ENCODE measurements around the gene XPO5.
"Not testable (repeated sequence)": the region's sequence is repeated elsewhere in the genome, so short reads cannot be mapped to it uniquely, and the experiment has no call there.

The XPO5 gene

GRCh38 chr6:43575772-43576551 is at the start of gene XPO5, which contains the start of gene POLH:
XPO5 (minus strand) TSS chr6:43576038; CDS start chr6:43575864, 174 bp downstream.
POLH (plus strand) TSS chr6:43576185; CDS start chr6:43582320, 6,135 bp downstream.
- peak; percentile 76 to 86 for DNase-seq (ENCODE audit: low read depth in 2 of 2)

GRCh38 chr6:43625393-43625992 is 49.7 kb upstream of the XPO5 start:
- DNase-seq (ENCODE audit: low read depth in 2 of 2): no peak

GRCh38 chr6:43624786-43625288 is 49.0 kb upstream of the XPO5 start:
- no peak for DNase-seq (ENCODE audit: low read depth in 2 of 2)

- DNase-seq (ENCODE audit: low read depth in 2 of 2): no peak
Observed at GRCh38 chr6:43623880-43624785, 48.3 kb upstream of the XPO5 start.

GRCh38 chr6:43622541-43622940 is 46.7 kb upstream of the XPO5 start:
- no peak for DNase-seq (ENCODE audit: low read depth in 2 of 2)

- DNase-seq (ENCODE audit: low read depth in 2 of 2): no peak
Observed at GRCh38 chr6:43621836-43622180, 46.0 kb upstream of the XPO5 start.

GRCh38 chr6:43621078-43621835 is 45.4 kb upstream of the XPO5 start:
- DNase-seq (ENCODE audit: low read depth in 2 of 2): no peak

GRCh38 chr6:43616725-43617472 is 41.1 kb upstream of the XPO5 start:
- DNase-seq (ENCODE audit: low read depth in 2 of 2): no peak

GRCh38 chr6:43614396-43614730 is 38.5 kb upstream of the XPO5 start:
- DNase-seq (ENCODE audit: low read depth in 2 of 2): no peak

GRCh38 chr6:43613721-43614395 is 38.0 kb upstream of the XPO5 start:
- DNase-seq (ENCODE audit: low read depth in 2 of 2): no peak

- no peak for DNase-seq (ENCODE audit: low read depth in 2 of 2)
Observed at GRCh38 chr6:43610431-43610830, 34.6 kb upstream of the XPO5 start.

GRCh38 chr6:43609402-43609801 is 33.6 kb upstream of the XPO5 start:
- no peak for DNase-seq (ENCODE audit: low read depth in 2 of 2)

GRCh38 chr6:43608807-43609206 is 33.0 kb upstream of the XPO5 start:
- no peak for DNase-seq (ENCODE audit: low read depth in 2 of 2)

- peak; percentile 14 to 48 for DNase-seq (ENCODE audit: low read depth in 2 of 2)
Observed at GRCh38 chr6:43608310-43608763, 32.5 kb upstream of the XPO5 start.

GRCh38 chr6:43606019-43606418 is 30.2 kb upstream of the XPO5 start:
- DNase-seq (ENCODE audit: low read depth in 2 of 2): no peak

- no peak for DNase-seq (ENCODE audit: low read depth in 2 of 2)
Observed at GRCh38 chr6:43604174-43604573, 28.3 kb upstream of the XPO5 start.

- no peak for DNase-seq (ENCODE audit: low read depth in 2 of 2)
Observed at GRCh38 chr6:43600595-43600994, 24.8 kb upstream of the XPO5 start.

- no peak for DNase-seq (ENCODE audit: low read depth in 2 of 2)
Observed at GRCh38 chr6:43593938-43594337, 18.1 kb upstream of the XPO5 start.

GRCh38 chr6:43589564-43589963 is 13.7 kb upstream of the XPO5 start:
- DNase-seq (ENCODE audit: low read depth in 2 of 2): not testable (repeated sequence)

GRCh38 chr6:43588194-43588593 is 12.4 kb upstream of the XPO5 start:
- DNase-seq (ENCODE audit: low read depth in 2 of 2): no peak

All from stimulated activated CD4-positive, alpha-beta T cell treated with anti-CD3 and anti-CD28 coated beads, Interleukin-15, amount 100 ng/mL, for 48 hours (primary cell).